ENCODE measurements around the gene IGSF10. TPM values are rescaled to one million over a fixed set of nuclear protein-coding genes. Genes with fewer than 3 reads are reported as not detected.

IGSF10 gene
- total and polyA plus RNA-seq, 4 donors, result 6.8 to 62.9 (median 20.5) TPM

- no peak overlapping the region for H3K27ac ChIP-seq (ENCODE audit: low read depth in 1 of 2, low read length in 1 of 2)
- no peak overlapping the region for H3K9ac ChIP-seq (ENCODE audit: insufficient read depth in 1 of 2, low read length in 2 of 2)
- no peak for TF ChIP-seq CTCF (IDR thresholded peaks at IDR 0.05; ENCODE audit: control extremely low read depth, extremely low read depth)
These were observed 14.9 kb downstream of the IGSF10 start for GRCh38 chr3:151446002-151446340.

GRCh38 chr3:151445273-151446001 lies 15.4 kb downstream of the IGSF10 start:
- DNase-seq (peak; percentile 46 to 89 (median 88)), ATAC-seq (ENCODE audit: insufficient read depth, low FRiP score) (peak; percentile 47)
- peaks cover 0 to 47% (median 22%) of the 10 kb centered on the region in 4 donors for H3K36me3 ChIP-seq (ENCODE audit: control insufficient read depth in 4 of 4, insufficient read depth in 4 of 4, low read length in 4 of 4)
- H3K9me3 ChIP-seq (ENCODE audit: control insufficient read depth in 4 of 4, insufficient read depth in 3 of 4, low read length in 3 of 4), result peaks cover 0 to 9% (median 5%) of the 10 kb centered on the region in 4 donors
- H3K27me3 ChIP-seq (ENCODE audit: control insufficient read depth in 3 of 3, insufficient read depth in 3 of 3, low read length in 2 of 3), result no peaks in the 10 kb centered on the region
- TF ChIP-seq CTCF (IDR thresholded peaks at IDR 0.05; ENCODE audit: control extremely low read depth, extremely low read depth), result no peak
- H3K9ac ChIP-seq (ENCODE audit: insufficient read depth in 1 of 2, low read length in 2 of 2), result no peak overlapping the region
- peaks cover 0 to 5% (median 0%) of the 10 kb centered on the region in 5 donors for H3K4me1 ChIP-seq (ENCODE audit: control insufficient read depth in 5 of 5, insufficient read depth in 5 of 5, low read length in 5 of 5)
- no peak overlapping the region for H3K27ac ChIP-seq (ENCODE audit: low read depth in 1 of 2, low read length in 1 of 2)
- no peak overlapping the region for H3K4me3 ChIP-seq
- 51 to 60% methylated on average over 5 of the region's 5 CpGs for WGBS, 2 donors

More at GRCh38 chr3:151446002-151446340, 14.9 kb downstream of the IGSF10 start:
- Histone ChIP-seq H3K4me3 (no peak overlapping the region), H3K27me3 (ENCODE audit: control insufficient read depth in 3 of 3, insufficient read depth in 3 of 3, low read length in 2 of 3) (no peaks in the 10 kb centered on the region), H3K36me3 (ENCODE audit: control insufficient read depth in 4 of 4, insufficient read depth in 4 of 4, low read length in 4 of 4) (peaks cover 0 to 49% (median 23%) of the 10 kb centered on the region in 4 donors), H3K9me3 (ENCODE audit: control insufficient read depth in 4 of 4, insufficient read depth in 3 of 4, low read length in 3 of 4) (peaks cover 0 to 9% (median 5%) of the 10 kb centered on the region in 4 donors), H3K4me1 (ENCODE audit: control insufficient read depth in 5 of 5, insufficient read depth in 5 of 5, low read length in 5 of 5) (peaks cover 0 to 5% (median 0%) of the 10 kb centered on the region in 5 donors)
- 53 to 56% methylated on average over 3 of the region's 3 CpGs for WGBS, 2 donors
- DNase-seq (no peak), ATAC-seq (ENCODE audit: insufficient read depth, low FRiP score) (no peak)

GRCh38 chr3:151443583-151443982 lies 17.3 kb downstream of the IGSF10 start:
- WGBS, 2 donors, result 86% methylated on average over 7 of the region's 7 CpGs
- peak in 1 of 3 donors; percentile 55 for DNase-seq
- no peaks in the 10 kb centered on the region for H3K27me3 ChIP-seq (ENCODE audit: control insufficient read depth in 3 of 3, insufficient read depth in 3 of 3, low read length in 2 of 3)
- no peak for ATAC-seq (ENCODE audit: insufficient read depth, low FRiP score)
- H3K4me3 ChIP-seq, result no peak overlapping the region
- H3K36me3 ChIP-seq (ENCODE audit: control insufficient read depth in 4 of 4, insufficient read depth in 4 of 4, low read length in 4 of 4), result peaks cover 0 to 34% (median 14%) of the 10 kb centered on the region in 4 donors
- no peak for TF ChIP-seq CTCF (IDR thresholded peaks at IDR 0.05; ENCODE audit: control extremely low read depth, extremely low read depth)
- H3K9ac ChIP-seq (ENCODE audit: insufficient read depth in 1 of 2, low read length in 2 of 2), result no peak overlapping the region
- peaks cover 0 to 7% (median 3%) of the 10 kb centered on the region in 4 donors for H3K9me3 ChIP-seq (ENCODE audit: control insufficient read depth in 4 of 4, insufficient read depth in 3 of 4, low read length in 3 of 4)
- peaks cover 0 to 7% (median 0%) of the 10 kb centered on the region in 5 donors for H3K4me1 ChIP-seq (ENCODE audit: control insufficient read depth in 5 of 5, insufficient read depth in 5 of 5, low read length in 5 of 5)
- H3K27ac ChIP-seq (ENCODE audit: low read depth in 1 of 2, low read length in 1 of 2), result no peak overlapping the region

Measured in lung (tissue), 12 donors.